Skin epidermis (tissue), 12 donors: ENCODE data around the gene CARD10.
A peak's percentile ranks its signal among the peaks of the same experiment; 100 is the strongest.
"Not testable (repeated sequence)": the region's sequence is repeated elsewhere in the genome, so short reads cannot be mapped to it uniquely, and the experiment has no call there.

ENCODE experiments used
- H3K27ac ChIP-seq, 21 experiments: fragments of 200-600 bp; sonication (generic) in 11 of 21; one replicate each; pipeline ENCODE4 v1.5.0; 2020; ENCODE audit warnings: mild to moderate bottlenecking in 3 of 21, inconsistent platforms in 2 of 21, moderate library complexity in 2 of 21
- H3K4me3 ChIP-seq, 7 experiments: fragments of 200-600 bp; sonication (generic) in 2 of 7; one replicate each; pipeline ENCODE4 v1.5.0; 2020; ENCODE audit warnings: inconsistent platforms in 2 of 7, mild to moderate bottlenecking in 2 of 7, moderate library complexity in 1 of 7

The CARD10 gene

GRCh38 chr22:37558815-37559214, 39.6 kb upstream of the CARD10 start:
- peak overlapping the region in 5 of 21 experiments; percentile 8 to 98 (median 92) for H3K27ac ChIP-seq

GRCh38 chr22:37557321-37558001, 38.2 kb upstream of the CARD10 start:
- no peak overlapping the region for H3K4me3 ChIP-seq
- H3K27ac ChIP-seq: peak overlapping the region in 9 of 21 experiments; percentile 1 to 63 (median 33)

More at GRCh38 chr22:37558815-37559214, 39.6 kb upstream of the CARD10 start:
- no peak overlapping the region for H3K4me3 ChIP-seq

- peak overlapping the region in 9 of 21 experiments; percentile 1 to 63 (median 33) for H3K27ac ChIP-seq
- H3K4me3 ChIP-seq: no peak overlapping the region
Measured at GRCh38 chr22:37556710-37557109, 37.5 kb upstream of the CARD10 start.

GRCh38 chr22:37555029-37555428, 35.8 kb upstream of the CARD10 start:
- Histone ChIP-seq H3K27ac (no peak overlapping the region), H3K4me3 (no peak overlapping the region)

GRCh38 chr22:37553725-37554124, 34.5 kb upstream of the CARD10 start:
- Histone ChIP-seq H3K27ac (no peak overlapping the region), H3K4me3 (no peak overlapping the region)

GRCh38 chr22:37552524-37553163, 33.4 kb upstream of the CARD10 start:
- Histone ChIP-seq H3K27ac (peak overlapping the region in 19 of 21 experiments; percentile 20 to 81 (median 65)), H3K4me3 (no peak overlapping the region)

GRCh38 chr22:37551981-37552380, 32.8 kb upstream of the CARD10 start:
- Histone ChIP-seq H3K27ac (peak overlapping the region in 18 of 21 experiments; percentile 27 to 81 (median 66)), H3K4me3 (no peak overlapping the region)

GRCh38 chr22:37550921-37551320, 31.7 kb upstream of the CARD10 start:
- H3K4me3 ChIP-seq, H3K27ac ChIP-seq: not testable (repeated sequence)

GRCh38 chr22:37549704-37550059, 30.5 kb upstream of the CARD10 start:
- H3K4me3 ChIP-seq: no peak overlapping the region
- H3K27ac ChIP-seq: peak overlapping the region in 1 of 21 experiments; percentile 21

- Histone ChIP-seq H3K4me3 (no peak overlapping the region), H3K27ac (peak overlapping the region in 20 of 21 experiments; percentile 21 to 87 (median 80))
Measured at GRCh38 chr22:37547251-37547741, 28.1 kb upstream of the CARD10 start.

- no peak overlapping the region for H3K4me3 ChIP-seq
Measured at GRCh38 chr22:37546437-37547250, 27.4 kb upstream of the CARD10 start.

GRCh38 chr22:37545703-37546436, 26.7 kb upstream of the CARD10 start:
- H3K27ac ChIP-seq: peak overlapping the region; percentile 44 to 87 (median 81)
- peak overlapping the region in 5 of 7 experiments; percentile 1 to 23 (median 1) for H3K4me3 ChIP-seq

More at GRCh38 chr22:37546437-37547250, 27.4 kb upstream of the CARD10 start:
- H3K27ac ChIP-seq: peak overlapping the region; percentile 9 to 87 (median 81)

- Histone ChIP-seq H3K27ac (peak overlapping the region; percentile 44 to 87 (median 81)), H3K4me3 (peak overlapping the region in 2 of 7 experiments; percentile 1 to 23)
Measured at GRCh38 chr22:37544955-37545702, 25.9 kb upstream of the CARD10 start.

- H3K27ac ChIP-seq: peak overlapping the region in 5 of 21 experiments; percentile 43 to 77 (median 64)
- H3K4me3 ChIP-seq: no peak overlapping the region
Measured at GRCh38 chr22:37542959-37543358, 23.7 kb upstream of the CARD10 start.

- peak overlapping the region in 16 of 21 experiments; percentile 42 to 79 (median 66) for H3K27ac ChIP-seq
- H3K4me3 ChIP-seq: not testable (repeated sequence)
Measured at GRCh38 chr22:37542416-37542815, 23.2 kb upstream of the CARD10 start.

- H3K4me3 ChIP-seq, H3K27ac ChIP-seq: not testable (repeated sequence)
Measured at GRCh38 chr22:37539790-37540189, 20.6 kb upstream of the CARD10 start.

- peak overlapping the region in 3 of 21 experiments; percentile 24 to 58 (median 35) for H3K27ac ChIP-seq
- no peak overlapping the region for H3K4me3 ChIP-seq
Measured at GRCh38 chr22:37538590-37539357, 19.6 kb upstream of the CARD10 start.

GRCh38 chr22:37535159-37535558, 15.9 kb upstream of the CARD10 start:
- H3K4me3 ChIP-seq: no peak overlapping the region
- H3K27ac ChIP-seq: no peak overlapping the region
